Loucy (cell line): ENCODE data around the gene LRRC4C.

Experiments used
- H2AFZ ChIP-seq: fragments of 200-600 bp; sonication (generic); 2 replicates; pipeline ENCODE4 v1.6.0; 2016; ENCODE audit warnings: antibody characterized with exemption, mild to moderate bottlenecking, low read length, moderate library complexity
- H3F3A ChIP-seq: fragments of 200-600 bp; 2 replicates; pipeline ENCODE4 v1.6.0; 2016; ENCODE audit warnings: antibody characterized with exemption, low read depth, mild to moderate bottlenecking
- H3K27me3 ChIP-seq: fragments of 200-600 bp; sonication (generic); 2 replicates; pipeline ENCODE4 v1.6.1; 2014; ENCODE audit warnings: low read length, mild to moderate bottlenecking; ENCODE audit not compliant: insufficient read depth, poor library complexity, severe bottlenecking
- H3K36me3 ChIP-seq: fragments of 200-600 bp; sonication (generic); 2 replicates; pipeline ENCODE4 v1.6.1; 2016; ENCODE audit warnings: low read length; ENCODE audit not compliant: insufficient read depth
- H3K4me1 ChIP-seq: fragments of 200-600 bp; sonication (generic); 2 replicates; pipeline ENCODE4 v1.5.1; 2014; ENCODE audit warnings: low read length, mild to moderate bottlenecking; ENCODE audit not compliant: insufficient read depth, poor library complexity, severe bottlenecking
- H3K4me2 ChIP-seq: fragments of 200-600 bp; sonication (generic); 2 replicates; pipeline ENCODE4 v1.6.0; 2014; ENCODE audit warnings: antibody characterized with exemption, low read length, low read depth, mild to moderate bottlenecking; ENCODE audit not compliant: poor library complexity, severe bottlenecking
- H3K4me3 ChIP-seq: fragments of 200-600 bp; sonication (generic); 2 replicates; pipeline ENCODE4 v1.5.1; 2014; ENCODE audit warnings: low read length, mild to moderate bottlenecking, mixed read lengths; ENCODE audit not compliant: poor library complexity, severe bottlenecking
- H3K79me2 ChIP-seq: fragments of 200-600 bp; sonication (generic); 2 replicates; pipeline ENCODE4 v1.6.1; 2014; ENCODE audit warnings: low read length; ENCODE audit not compliant: insufficient read depth
- H3K9ac ChIP-seq: fragments of 200-600 bp; sonication (generic); 2 replicates; pipeline ENCODE4 v1.6.0; 2014; ENCODE audit warnings: mild to moderate bottlenecking, low read depth, low read length, moderate library complexity; ENCODE audit not compliant: poor library complexity, severe bottlenecking
- H3K9me2 ChIP-seq: fragments of 200-600 bp; sonication (generic); replicated peaks from 2 replicates; pipeline ENCODE4 v1.6.1; 2016; ENCODE audit warnings: low read depth, low read length, mixed read lengths
- H3K9me3 ChIP-seq: fragments of 200-600 bp; sonication (generic); 2 replicates; pipeline ENCODE4 v1.6.1; 2014; ENCODE audit warnings: mild to moderate bottlenecking, antibody characterized with exemption, low read length, low read depth; ENCODE audit not compliant: insufficient read depth
- H4K20me1 ChIP-seq: fragments of 200-600 bp; sonication (generic); 2 replicates; pipeline ENCODE4 v1.6.0; 2014; ENCODE audit warnings: antibody characterized with exemption, low read length, mild to moderate bottlenecking; ENCODE audit not compliant: insufficient read depth, poor library complexity, severe bottlenecking
- EZH2phosphoT487 ChIP-seq: fragments of 200-600 bp; IDR thresholded peaks from 2 replicates; pipeline ENCODE4 v1.6.1; 2018; ENCODE audit warnings: antibody characterized with exemption, mild to moderate bottlenecking, moderate library complexity, borderline replicate concordance
- TF ChIP-seq, protein P1 (sequence below): fragments of 200-600 bp; sonication (generic); conservative IDR thresholded peaks from 2 replicates; pipeline ENCODE4 v1.5.1; 2014; ENCODE audit warnings: mild to moderate bottlenecking, antibody characterized with exemption, low read length

Gene LRRC4C

DNA sequence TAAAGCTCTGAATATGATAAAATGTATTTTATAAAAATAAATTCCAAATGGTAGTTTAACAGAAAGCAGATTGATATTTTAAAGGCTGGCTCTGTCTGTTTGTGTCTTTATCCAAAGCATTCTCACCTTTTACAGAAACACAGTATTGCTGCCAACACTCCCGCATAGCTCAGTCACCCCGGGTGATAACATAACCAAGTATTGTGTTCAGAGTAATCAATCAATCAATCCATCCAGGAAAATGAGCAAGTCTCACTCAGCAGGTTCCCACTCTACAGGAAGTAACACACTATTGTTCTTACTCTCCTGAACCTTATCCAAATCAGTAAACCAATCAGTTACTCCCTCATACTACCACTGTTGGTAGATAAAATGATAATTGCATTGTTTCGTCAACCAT, 203.4 kb downstream of the LRRC4C start:
- Histone ChIP-seq H3K4me3 (no peak overlapping the region), H4K20me1 (no peaks in the 10 kb centered on the region), H3K4me1 (no peaks in the 10 kb centered on the region), H3K9me3 (no peaks in the 10 kb centered on the region), H3K79me2 (no peaks in the 10 kb centered on the region), H2AFZ (no peak overlapping the region), H3K36me3 (no peaks in the 10 kb centered on the region), H3F3A (no peaks in the 10 kb centered on the region), H3K9ac (no peak overlapping the region), H3K4me2 (no peak overlapping the region), H3K27me3 (no peaks in the 10 kb centered on the region), H3K9me2 (no peaks in the 10 kb centered on the region)
- TF ChIP-seq EZH2phosphoT487 = no peak
- TF ChIP-seq, protein P1, sequence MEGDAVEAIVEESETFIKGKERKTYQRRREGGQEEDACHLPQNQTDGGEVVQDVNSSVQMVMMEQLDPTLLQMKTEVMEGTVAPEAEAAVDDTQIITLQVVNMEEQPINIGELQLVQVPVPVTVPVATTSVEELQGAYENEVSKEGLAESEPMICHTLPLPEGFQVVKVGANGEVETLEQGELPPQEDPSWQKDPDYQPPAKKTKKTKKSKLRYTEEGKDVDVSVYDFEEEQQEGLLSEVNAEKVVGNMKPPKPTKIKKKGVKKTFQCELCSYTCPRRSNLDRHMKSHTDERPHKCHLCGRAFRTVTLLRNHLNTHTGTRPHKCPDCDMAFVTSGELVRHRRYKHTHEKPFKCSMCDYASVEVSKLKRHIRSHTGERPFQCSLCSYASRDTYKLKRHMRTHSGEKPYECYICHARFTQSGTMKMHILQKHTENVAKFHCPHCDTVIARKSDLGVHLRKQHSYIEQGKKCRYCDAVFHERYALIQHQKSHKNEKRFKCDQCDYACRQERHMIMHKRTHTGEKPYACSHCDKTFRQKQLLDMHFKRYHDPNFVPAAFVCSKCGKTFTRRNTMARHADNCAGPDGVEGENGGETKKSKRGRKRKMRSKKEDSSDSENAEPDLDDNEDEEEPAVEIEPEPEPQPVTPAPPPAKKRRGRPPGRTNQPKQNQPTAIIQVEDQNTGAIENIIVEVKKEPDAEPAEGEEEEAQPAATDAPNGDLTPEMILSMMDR = no peak

DNA sequence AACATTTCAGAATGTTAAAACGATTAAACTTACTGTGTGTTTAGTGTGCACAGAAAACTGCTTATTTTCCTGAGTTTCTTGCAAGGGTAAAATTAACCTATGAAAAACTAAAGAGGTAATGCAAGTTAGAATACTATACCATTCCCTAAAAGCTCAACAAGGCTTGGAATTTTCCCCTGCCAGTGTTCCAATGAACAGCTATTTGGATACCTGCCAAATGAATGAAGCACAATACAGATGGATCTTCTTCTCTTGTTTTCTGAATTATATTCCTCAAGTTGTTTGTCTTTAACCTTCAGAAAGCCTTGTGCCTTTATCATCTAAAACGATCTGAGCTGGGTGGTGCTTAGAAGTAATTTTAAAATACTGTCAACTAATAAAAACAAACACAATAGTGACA, 204.5 kb downstream of the LRRC4C start:
- no peak overlapping the region for H3K9ac ChIP-seq
- no peaks in the 10 kb centered on the region for H4K20me1 ChIP-seq
- H3K79me2 ChIP-seq = no peaks in the 10 kb centered on the region
- TF ChIP-seq, protein P1 = no peak
- TF ChIP-seq EZH2phosphoT487 = no peak
- H3K9me2 ChIP-seq = no peaks in the 10 kb centered on the region
- no peaks in the 10 kb centered on the region for H3K9me3 ChIP-seq
- H3K4me2 ChIP-seq = no peak overlapping the region
- H2AFZ ChIP-seq = no peak overlapping the region
- H3F3A ChIP-seq = no peaks in the 10 kb centered on the region
- no peaks in the 10 kb centered on the region for H3K4me1 ChIP-seq
- H3K4me3 ChIP-seq = no peak overlapping the region
- H3K36me3 ChIP-seq = no peaks in the 10 kb centered on the region
- H3K27me3 ChIP-seq = no peaks in the 10 kb centered on the region

DNA sequence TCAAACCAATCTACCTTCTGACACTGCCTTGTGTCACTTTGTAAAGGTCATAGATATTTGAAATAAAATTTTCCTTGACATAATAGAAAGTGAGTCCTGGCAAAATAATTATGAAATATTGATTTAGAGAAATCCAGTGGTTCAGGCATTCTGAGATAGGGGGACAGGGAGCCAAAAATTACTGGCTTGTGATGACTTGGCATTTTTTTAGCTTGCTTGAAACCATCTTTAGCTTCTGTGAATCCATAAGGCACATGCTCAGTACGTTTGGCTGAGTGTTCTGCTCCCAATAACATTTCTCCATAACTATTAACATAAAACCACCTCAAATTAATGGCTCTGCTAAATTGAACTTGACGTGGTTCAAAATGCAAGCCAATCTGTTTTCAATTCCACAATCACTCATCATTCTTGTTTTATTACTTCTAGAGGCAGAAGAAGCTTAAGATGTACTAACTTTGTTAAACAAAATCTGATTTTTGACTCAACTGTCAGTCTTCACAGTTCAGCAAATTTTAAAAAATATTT, 209.0 kb downstream of the LRRC4C start:
- no peak overlapping the region for H2AFZ ChIP-seq
- no peaks in the 10 kb centered on the region for H3K36me3 ChIP-seq
- TF ChIP-seq EZH2phosphoT487 = no peak
- TF ChIP-seq, protein P1 = no peak
- H3K9ac ChIP-seq = no peak overlapping the region
- no peak overlapping the region for H3K4me3 ChIP-seq
- no peaks in the 10 kb centered on the region for H3K4me1 ChIP-seq
- H3K4me2 ChIP-seq = no peak overlapping the region
- H3K9me3 ChIP-seq = no peaks in the 10 kb centered on the region
- H4K20me1 ChIP-seq = no peaks in the 10 kb centered on the region
- H3K27me3 ChIP-seq = no peaks in the 10 kb centered on the region
- H3F3A ChIP-seq = no peaks in the 10 kb centered on the region
- H3K9me2 ChIP-seq = no peaks in the 10 kb centered on the region
- H3K79me2 ChIP-seq = no peaks in the 10 kb centered on the region
